Fibroblast of peridontal ligament (primary cell): ENCODE results near the gene ASB2.

Experiments
- DNase-seq: peaks from one replicate; pipeline ENCODE4 v3.0.0-alpha.2; 2010; ENCODE audit errors: extremely low read depth

ASB2 gene

DNA sequence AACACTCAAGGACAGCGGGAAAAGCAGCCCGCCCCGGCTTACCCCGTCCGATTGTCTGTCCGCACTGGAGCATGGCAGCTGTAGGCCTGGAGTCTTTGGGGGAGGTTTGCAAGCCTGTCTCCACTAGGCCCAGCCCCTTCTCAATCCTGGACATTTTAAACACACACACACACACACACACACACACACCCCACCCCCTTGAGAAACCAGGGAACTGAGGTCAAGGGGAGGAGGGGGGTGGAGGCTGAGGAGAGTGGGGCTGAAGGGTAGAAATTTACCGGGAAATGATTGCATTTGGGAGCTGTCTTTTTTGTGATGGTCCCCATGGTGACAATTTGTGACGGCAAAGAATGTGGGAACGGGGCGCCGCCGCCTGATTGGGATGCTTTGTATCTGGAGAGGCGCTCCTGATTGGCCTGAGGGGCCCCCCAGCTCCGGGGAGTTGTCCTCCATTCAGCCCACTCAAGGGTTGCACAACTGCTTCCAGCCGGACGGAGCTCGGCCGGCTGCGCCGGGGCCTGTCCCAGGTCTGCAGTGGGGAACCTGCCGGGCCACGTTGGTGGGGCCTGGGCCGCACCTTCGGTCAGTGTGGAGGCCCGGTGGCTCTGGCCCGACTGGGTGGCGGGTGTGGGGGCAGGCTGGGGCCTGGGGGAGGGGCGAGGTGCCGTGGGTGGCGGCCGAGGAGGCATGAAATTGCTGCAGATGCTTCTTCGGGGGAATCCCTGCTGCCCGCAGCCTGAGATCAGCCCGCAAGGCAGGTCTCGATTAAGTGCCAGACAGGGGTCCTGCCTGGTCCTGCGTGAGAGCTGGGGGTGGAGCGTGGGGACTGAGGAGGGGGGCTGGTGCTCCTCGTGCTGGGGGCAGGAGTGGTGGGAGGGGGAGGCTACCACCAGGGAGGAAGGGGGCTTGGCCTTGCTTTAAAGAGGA lies 49.2 kb downstream of the ASB2 start, which contains the start of gene FAM181A:
Gene FAM181A (plus strand): TSS at position 472 of the 927 bp plus-strand sequence. CDS start 942 bp downstream, outside the sequence.
- DNase-seq: no peak

DNA sequence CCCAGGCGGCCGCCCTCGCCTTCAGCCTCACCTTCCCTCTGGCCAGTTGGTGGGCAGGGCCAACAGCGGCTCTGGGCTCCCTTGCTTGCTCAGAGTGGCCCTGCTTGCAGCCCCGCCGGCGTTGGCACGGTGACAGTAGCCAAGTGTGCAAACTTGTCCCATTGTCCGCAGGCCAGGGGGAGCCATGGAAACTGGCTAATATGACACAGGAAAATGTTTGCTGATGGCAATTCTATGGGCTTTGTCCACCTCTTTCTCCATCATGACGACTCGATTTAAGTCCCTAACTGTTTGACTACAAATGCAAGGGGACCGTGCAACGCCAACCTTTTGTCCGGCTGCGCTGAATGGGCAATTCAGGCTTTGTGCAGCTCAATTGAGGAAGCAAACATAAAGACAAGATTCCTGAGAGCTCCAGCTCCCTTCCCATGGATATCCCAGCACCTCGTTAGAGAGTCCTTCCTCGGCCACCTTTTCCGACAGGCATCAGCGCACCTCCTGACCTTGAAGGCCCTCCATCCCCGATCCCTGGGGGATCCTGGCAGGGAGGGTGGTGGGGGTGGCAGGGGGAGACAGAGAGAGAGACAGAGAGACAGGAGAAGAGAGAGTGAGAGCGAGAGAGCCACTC lies 50.0 kb downstream of the ASB2 start:
- DNase-seq: no peak

DNA sequence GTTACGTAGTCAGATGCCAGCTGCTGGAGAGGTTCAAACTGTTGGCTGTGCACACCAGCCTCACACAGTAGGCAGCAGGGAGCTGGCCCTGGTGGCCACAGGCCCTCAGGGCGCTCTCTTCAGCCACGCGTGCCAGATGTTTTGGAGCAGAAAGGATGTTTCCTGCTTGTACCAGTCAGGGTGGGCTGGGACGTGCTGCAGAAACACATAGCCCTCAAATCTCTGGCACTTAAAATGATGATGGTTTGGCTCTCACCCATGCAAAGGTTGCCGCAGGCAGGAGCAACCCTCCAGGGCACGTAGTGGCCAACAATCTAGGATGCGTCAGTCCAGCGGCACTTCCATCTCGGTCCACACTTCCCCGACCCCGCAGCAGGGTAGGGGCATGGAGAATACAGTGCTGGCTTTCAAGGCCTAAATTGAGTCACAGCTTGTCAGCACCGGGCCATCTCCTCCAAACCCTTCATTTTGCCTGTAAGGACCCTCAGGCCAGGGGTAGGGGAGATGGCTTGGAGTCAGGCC lies 50.9 kb downstream of the ASB2 start:
- DNase-seq: no peak

DNA sequence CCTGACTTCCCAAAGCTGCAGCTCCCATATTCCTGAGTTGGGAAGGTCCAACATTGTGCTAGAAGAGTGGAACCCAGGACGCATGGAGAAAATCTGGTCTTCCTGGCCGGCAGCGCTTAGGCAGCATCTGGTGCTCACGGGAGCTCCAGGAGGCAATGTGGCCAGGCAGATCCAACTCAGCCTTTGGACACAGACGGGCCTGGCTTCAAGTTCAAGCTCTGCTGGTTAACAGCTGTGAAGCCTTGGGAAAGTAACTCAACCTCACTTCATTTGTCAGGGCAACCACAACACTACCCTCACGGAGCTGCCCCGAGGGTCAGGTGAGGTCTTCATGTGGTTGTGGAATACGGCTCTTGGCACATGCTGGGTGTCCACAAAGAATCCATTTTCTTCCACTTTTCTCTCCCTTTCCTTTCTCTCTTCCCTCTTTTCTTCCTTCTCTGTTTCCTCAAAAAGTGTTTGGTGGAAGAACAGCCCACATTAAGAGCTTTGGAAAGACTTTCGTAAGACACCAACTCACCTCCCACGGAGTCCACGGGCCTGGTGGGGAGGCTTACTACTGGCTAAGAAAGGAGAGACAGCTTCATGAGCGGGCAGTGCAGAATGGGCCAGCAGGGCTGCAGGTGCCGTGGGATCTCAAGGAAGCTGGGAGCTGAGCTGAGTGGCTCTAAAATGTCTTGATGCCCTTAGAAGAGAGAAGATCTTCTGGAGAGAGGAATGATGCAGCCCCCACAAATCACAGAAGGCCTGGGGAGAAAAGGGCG lies 51.6 kb downstream of the ASB2 start:
- no peak for DNase-seq

DNA sequence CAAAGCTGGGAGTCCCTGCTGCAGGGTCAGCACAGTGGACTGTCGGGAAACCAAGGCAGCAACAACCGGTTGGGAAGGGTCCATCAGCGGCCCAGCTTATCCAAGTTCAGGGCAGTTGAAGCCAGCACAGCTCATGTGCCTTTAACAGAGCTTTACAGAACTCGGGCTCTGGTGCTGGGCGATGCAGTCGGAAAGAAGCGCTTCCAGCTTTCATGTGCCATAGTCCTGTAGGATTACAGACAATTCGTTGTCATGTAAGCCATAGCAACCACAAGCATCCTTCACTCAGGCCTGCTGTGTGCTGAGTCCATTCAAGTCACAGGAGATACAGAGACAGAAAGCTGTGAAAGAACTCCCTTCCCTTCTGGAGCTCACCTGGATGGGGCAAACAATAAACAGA lies 52.7 kb downstream of the ASB2 start:
- no peak for DNase-seq

DNA sequence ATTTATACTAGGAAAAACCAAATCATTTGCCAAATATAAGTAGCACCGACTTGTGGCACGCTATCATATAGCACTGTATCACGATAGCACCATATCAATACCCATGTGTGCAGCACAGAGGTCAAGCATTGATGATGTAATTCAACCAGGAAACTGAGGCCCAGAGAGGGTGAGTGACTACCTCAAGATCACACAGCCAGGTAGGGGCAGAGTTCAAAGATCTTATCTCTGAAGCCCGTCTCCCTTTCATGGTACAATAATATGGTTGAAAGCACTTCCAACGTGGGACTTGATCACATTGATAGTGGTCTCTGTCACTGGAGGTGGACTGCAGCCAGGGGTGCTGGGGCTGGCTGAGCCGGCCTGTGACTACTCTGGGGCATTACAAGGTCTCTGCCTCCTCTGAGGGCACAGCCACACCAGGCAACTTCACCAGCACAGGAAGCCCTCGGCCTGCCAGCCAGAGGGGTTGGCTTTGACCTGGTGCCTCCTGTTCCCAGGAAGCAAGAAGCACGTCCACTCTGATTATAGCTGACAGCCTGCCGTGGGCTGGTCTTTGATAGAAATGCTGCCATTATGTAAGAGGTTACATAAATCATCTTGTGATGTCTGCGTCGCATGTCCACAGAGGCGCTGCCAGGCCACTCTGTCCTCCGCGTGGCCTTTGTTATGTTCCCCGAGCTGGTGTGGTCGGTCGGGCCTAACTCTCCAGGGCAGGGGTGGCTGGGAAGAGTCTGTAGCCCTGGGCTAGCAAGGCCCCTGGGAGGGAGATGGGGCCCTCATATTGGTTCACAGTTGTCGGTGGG lies 55.2 kb downstream of the ASB2 start:
- DNase-seq: no peak

DNA sequence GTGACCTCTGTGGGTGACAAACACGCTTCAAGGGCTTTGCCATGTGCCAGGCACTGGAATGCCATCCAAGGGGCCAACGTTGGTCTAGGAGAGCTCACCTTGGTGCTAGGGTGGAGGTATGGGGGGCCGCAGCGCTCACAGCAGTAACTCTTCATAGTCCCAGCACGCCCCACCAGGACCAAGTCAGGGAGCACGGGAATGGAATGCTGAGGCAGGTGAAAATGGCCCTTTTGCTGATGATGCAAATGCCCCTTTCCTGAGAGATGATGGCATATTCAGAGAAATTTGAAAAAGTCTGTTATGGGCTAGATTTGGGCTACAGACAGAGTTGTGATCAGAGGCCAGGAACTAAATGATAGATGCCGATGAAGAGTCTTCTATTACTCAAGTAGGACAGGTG lies 59.2 kb downstream of the ASB2 start:
- DNase-seq: no peak

DNA sequence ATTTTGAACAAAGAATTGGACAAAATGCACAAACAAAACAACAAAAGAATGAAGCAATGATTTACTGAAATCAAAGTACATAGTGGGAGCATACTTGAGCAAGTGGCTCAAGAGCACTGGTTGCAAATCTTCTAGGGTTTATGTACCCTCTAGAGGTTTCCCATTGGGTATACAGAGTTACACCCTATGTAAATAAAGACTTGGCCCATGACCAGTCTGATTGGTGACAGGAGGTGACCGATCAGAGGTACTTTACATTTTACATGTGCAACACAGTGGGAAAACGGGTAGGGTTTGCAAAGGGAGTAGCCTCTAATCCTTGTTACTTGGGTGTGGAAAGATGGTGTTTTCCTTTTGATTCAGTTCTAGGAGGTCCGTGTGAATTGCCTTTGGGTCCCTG lies 59.9 kb downstream of the ASB2 start:
- DNase-seq: no peak

DNA sequence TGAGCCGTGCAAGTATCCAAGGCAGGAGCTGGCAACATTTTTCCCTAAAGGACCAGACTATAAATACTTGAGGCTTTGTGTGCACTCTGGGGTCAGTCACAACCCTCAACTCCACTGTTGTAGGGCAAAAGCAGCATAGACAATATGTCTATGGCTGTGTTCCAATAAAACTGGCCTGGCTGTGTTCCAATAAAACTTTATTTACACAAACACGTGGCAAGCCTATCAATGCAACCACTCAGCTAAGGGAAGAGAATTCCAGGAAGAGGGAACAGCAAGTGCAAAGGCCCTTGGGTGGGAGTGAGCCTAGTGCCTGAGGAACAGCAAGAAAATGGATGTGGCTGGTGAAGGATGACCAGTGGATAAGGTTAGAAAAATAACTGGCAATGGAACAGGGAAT lies 60.6 kb downstream of the ASB2 start:
- no peak for DNase-seq

DNA sequence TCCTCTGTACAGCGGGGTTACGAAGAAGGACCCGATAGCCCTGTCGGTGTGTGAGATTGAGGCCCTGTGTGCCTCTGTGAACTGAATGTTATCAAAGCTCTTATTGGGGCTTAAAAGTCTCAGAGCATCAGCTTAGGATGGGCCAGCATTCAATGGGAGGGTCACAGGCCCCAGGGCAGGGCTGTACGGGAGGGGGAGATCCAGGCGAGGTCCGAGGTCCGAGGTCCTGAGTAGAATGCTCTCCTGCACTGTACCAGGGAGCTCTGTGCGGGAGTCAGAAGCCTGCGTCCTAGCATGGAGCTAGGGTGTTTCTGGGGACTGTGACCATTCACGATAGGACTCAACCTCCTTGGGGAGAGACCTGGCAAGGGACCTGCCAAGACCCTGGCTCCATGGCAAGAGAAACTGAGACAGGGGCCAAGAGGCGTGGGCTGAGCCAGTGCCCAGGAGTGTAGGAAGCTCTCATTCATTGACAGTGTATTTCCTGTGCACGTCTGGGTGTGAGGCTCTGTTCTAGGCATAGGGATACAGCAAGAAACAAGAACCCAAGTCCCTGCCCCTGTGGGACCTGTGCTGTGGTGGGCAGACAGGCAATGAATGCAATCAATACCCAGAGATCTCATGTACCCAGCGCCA lies 61.2 kb downstream of the ASB2 start:
- DNase-seq: no peak

DNA sequence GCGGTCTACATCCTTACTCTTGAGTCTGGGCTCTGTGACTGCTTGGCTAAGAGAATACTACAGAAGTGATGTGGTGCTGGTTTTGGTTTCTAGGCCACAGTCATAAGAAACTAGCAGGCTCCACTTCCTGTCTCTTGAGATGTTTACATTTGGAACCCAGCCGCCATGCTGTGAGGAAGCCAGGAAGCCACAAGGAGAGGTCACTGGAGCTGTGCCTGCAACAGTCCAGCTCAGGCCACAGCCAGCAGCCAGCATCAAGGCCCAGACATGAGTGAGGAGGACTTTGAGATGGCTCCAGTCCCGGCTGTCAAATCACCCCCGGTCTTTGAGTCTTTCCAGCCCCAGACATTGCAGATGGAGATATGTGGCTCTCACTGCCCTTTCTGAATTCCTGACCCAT lies 62.1 kb downstream of the ASB2 start:
- no peak for DNase-seq

DNA sequence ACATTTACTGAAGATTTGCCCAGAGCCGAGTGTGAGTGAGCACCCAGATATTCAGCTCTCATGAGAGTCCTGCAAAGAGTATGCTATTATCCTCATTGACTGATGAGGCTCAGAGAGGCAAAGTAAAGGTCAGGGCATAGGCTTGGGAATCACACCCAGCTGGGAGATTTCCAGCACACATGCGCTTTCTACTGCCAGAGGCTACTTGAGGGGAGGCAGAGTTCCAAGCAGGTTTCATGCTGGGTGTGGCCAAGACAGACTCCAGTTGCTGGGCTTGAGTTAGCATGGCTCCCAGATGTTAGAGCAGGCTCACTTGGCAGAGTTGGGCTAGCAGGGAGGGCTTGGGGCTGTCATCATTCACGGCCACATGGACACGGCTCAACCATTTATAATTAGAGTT lies 63.6 kb downstream of the ASB2 start:
- no peak for DNase-seq

DNA sequence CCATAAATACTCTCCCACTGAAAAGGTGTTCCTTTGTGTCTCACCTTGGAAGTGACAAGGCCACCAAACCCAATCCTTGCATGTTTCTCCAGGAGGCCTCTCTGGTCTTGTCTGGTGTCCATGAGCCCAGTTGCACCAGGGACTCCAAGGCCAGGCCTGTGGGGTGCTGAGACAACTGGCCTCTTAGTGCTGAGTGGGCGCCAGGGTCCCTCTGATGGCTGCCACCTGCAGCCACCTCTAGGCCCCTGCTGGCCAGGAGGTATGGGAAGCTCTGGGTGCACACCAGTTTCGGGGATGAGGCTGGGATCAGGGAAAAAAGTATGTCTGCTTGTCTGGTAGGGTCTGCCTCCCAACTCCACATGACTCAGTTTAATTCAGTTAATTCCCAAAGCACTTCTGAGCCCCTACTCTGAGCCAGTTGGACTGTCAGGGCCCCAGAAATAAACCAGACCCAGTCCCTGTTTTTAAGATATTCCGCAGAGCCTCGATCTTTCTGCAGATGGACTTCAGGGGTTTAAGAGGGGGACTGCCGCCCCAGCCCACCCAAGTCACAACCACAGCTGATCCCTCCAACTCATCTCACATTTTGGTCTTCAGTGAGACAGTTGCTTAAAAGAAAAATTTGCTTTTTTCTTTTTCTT lies 64.3 kb downstream of the ASB2 start:
- DNase-seq: no peak

DNA sequence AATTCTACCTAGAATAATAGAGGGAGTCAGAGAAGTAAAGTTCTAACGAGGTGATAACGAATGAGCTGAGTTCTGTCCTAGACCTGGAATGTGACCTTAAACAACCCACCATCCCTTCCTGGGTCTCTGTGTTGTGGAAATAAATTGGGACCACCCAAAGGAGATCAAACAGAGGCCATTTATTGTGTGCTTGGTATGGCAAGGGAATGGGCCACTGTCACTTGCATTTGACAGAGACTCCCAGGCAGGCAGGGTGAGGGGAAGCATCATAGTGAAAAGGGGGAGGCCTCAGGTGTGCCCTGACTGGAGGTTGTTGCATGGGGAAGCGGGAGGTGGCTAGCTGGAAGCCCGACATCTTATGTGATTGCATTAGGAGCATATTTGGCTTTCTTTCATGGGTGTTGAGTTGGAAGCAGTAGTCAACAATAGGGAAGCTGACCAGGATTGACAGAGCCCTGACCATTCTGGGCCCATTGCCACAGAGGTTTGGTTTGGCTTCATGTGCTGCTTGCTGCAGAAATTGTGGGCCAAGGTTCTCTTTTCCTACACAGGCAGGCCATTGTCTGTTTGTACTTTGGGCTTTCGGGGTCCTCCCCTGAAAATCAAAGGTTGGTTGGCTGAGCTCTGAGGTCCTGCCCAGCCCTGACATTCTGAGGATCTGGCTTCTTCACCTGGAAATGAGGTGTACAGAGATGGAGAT lies 66.8 kb downstream of the ASB2 start:
- DNase-seq: peak; percentile 14

DNA sequence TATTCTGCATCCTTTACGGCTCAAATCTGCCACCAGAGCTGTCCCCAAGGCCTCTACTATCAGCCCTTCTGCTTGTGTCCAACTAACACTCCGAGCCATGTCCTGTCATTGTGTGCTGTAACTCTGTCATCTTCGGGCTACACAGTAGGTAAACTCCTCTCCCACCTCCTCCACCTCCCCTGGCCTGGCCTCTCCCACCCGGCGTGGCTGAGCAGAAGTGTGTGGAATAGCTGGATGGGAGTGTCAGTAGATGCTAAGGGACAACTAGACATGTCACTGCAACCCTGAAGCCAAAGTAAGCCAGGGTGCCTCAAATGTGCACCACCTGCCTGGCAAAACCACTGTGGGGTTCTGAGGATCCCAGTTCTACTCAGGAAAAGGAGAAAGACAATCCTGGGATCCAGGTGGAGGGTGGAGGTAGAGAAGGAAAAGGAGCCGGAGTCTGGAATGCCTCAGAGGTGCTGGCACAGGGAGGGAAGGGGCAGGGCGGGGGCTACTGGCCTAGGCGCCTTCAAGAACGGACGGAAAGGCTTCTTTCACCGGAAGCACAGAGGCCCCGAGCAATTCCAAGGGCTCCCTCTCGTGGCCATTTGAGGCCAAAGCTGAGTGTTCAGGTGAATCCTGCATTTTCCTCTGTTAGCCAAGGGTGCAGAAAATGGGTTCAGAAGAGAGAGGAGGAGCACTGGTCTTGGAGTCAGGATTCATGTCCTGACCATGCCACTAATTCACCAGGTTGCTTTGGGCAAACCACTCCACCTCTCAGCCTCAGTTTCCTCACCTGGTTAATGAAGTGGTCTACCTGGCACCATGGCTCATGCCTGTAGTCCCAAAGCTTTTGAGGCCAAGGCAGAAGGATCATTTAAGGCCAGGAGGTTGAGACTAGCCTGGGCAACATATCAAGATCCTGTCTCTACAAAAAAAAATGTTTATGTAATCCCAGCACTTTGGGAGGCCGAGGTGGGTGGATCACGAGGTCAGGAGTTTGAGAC lies 69.7 kb downstream of the ASB2 start:
- DNase-seq: peak; percentile 9

DNA sequence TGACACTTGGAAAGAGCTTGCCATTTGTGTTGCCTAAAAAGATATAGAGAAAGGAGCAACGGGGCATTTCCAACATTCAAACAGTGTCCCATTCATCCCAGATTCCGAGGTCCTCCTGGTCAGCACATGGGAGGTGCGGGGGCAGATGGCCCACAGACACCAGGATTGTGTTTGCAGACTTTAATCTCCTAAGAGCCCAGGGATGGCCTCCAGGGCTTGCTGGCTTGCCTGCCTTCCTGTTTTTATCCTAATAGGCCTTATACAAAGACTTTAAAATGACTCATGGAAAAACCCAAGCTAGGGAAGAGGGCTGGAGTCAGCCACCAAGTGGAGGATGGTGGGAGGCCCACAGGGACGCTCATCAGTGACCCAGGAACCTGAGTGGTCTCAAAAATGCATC lies 70.7 kb downstream of the ASB2 start:
- DNase-seq: no peak

DNA sequence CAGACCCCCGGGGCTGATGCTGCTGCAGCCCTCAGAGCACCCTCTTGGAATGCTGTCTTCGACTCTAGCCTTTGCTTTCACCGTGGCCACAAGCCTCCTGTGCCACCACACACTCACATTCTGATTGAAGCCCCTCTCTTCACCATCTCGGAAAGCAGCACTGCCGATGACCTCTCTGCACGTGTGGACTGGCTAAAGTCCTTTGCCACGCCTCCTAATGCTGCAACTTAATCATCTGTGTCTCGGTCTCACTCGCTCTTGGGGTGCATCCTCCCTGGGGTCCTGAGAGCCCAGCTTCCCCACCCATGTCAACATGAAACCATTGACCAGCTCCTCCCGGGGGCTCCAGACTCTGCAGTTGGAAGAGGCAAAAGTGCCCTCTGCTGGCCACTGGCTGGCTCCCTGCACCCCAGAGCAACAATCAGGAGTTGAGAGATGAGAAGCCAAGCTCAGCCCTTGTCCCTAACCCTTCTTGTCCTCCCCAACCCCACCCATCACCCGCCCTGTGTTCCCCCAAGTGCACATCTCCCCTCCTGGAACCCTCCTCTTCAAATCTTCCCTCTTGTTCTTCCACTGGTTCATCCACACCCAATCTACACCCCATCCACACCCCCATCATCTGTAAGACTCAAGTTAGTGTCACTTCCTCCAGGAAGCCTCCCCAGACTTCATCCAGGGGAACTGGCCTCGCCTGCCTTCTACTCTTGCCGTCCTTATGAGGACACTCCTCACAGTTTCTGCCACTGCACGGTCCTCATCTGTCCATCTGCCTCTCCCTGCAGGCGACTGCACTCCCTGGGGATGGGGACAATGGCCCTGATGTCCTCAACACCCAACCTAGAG lies 72.8 kb downstream of the ASB2 start:
- no peak for DNase-seq
